GM21576 (cell line): Measurements from ENCODE around the gene NRIP2.

Experiments used
- ATAC-seq: cut with Tn5 transposase; IDR thresholded peaks from one replicate; pipeline ENCODE4 v1.9.1; 2021; ENCODE audit warnings: mild to moderate bottlenecking, moderate library complexity; ENCODE audit not compliant: unreplicated experiment

The NRIP2 gene

GRCh38 chr12:2845280-2845679 lies 10.4 kb upstream of the NRIP2 start:
- ATAC-seq, result no peak

- ATAC-seq, result no peak
These were observed 10.0 kb upstream of the NRIP2 start for GRCh38 chr12:2844786-2845185.

GRCh38 chr12:2842948-2843347 lies 8.1 kb upstream of the NRIP2 start:
- no peak for ATAC-seq

- no peak for ATAC-seq
These were observed 6.3 kb upstream of the NRIP2 start for GRCh38 chr12:2841056-2841650.

- ATAC-seq, result no peak
These were observed 1.7 kb upstream of the NRIP2 start for GRCh38 chr12:2836574-2836973.

- ATAC-seq, result no peak
These were observed 1.0 kb upstream of the NRIP2 start for GRCh38 chr12:2835691-2836403.

GRCh38 chr12:2833810-2834209 lies 1.0 kb downstream of the NRIP2 start:
- no peak for ATAC-seq

GRCh38 chr12:2833327-2833726 lies 1.5 kb downstream of the NRIP2 start:
- no peak for ATAC-seq

- no peak for ATAC-seq
These were observed 2.2 kb downstream of the NRIP2 start for GRCh38 chr12:2832550-2833127.

GRCh38 chr12:2829275-2829674 lies 5.6 kb downstream of the NRIP2 start:
- ATAC-seq, result no peak

- no peak for ATAC-seq
These were observed 7.9 kb downstream of the NRIP2 start for GRCh38 chr12:2826721-2827515.

GRCh38 chr12:2826036-2826435 lies 8.8 kb downstream of the NRIP2 start:
- no peak for ATAC-seq

- no peak for ATAC-seq
These were observed 9.7 kb downstream of the NRIP2 start for GRCh38 chr12:2825132-2825531.

GRCh38 chr12:2824541-2824940 lies 10.3 kb downstream of the NRIP2 start:
- no peak for ATAC-seq

GRCh38 chr12:2823483-2823882 lies 11.4 kb downstream of the NRIP2 start:
- ATAC-seq, result no peak

- no peak for ATAC-seq
These were observed 14.4 kb downstream of the NRIP2 start for GRCh38 chr12:2820432-2820831.

GRCh38 chr12:2819810-2820209 lies 15.0 kb downstream of the NRIP2 start:
- ATAC-seq, result no peak

- peak; percentile 44 for ATAC-seq
These were observed 21.3 kb downstream of the NRIP2 start for GRCh38 chr12:2813214-2814185.

- peak; percentile 97 for ATAC-seq
These were observed 22.3 kb downstream of the NRIP2 start, which contains the start of gene ITFG2 for GRCh38 chr12:2812290-2813213. Gene ITFG2, plus strand, starts transcription at chr12:2812668. Its CDS starts 93 bp downstream, at chr12:2812761.
